ENCODE results near the gene CDK11B.
"Not testable (repeated sequence)": the region's sequence is repeated elsewhere in the genome, so short reads cannot be mapped to it uniquely, and the experiment has no call there.

The CDK11B gene

GRCh38 chr1:1638528-1638927 lies 20.3 kb downstream of the CDK11B start:
- not testable (repeated sequence) for H3K36me3 ChIP-seq (ENCODE audit: insufficient read depth, low read length); H3K9me3 ChIP-seq (ENCODE audit: low read length); H3K4me1 ChIP-seq (ENCODE audit: insufficient read depth, low read length)

GRCh38 chr1:1637479-1637875 lies 21.3 kb downstream of the CDK11B start:
- H3K36me3 ChIP-seq (ENCODE audit: insufficient read depth, low read length); H3K27ac ChIP-seq (ENCODE audit: low read depth, low read length); H3K9me3 ChIP-seq (ENCODE audit: low read length); H3K27me3 ChIP-seq (ENCODE audit: control insufficient read depth in 1 of 2, insufficient read depth in 2 of 2, low read length in 2 of 2); H3K4me3 ChIP-seq (ENCODE audit: low read depth in 1 of 2, low read length in 2 of 2); H3K9ac ChIP-seq (ENCODE audit: low read length); H3K4me1 ChIP-seq (ENCODE audit: insufficient read depth, low read length): not testable (repeated sequence)

More at GRCh38 chr1:1638528-1638927, 20.3 kb downstream of the CDK11B start:
- not testable (repeated sequence) for H3K9ac ChIP-seq (ENCODE audit: low read length); H3K27me3 ChIP-seq (ENCODE audit: control insufficient read depth in 1 of 2, insufficient read depth in 2 of 2, low read length in 2 of 2); H3K4me3 ChIP-seq (ENCODE audit: low read depth in 1 of 2, low read length in 2 of 2); H3K27ac ChIP-seq (ENCODE audit: low read depth, low read length)

- H3K36me3 ChIP-seq (ENCODE audit: insufficient read depth, low read length) = not testable (repeated sequence)
Observed at GRCh38 chr1:1636621-1637478, 22.0 kb downstream of the CDK11B start.

GRCh38 chr1:1634613-1635012 lies 24.2 kb downstream of the CDK11B start:
- H3K9me3 ChIP-seq (ENCODE audit: low read length); H3K36me3 ChIP-seq (ENCODE audit: insufficient read depth, low read length); H3K4me3 ChIP-seq (ENCODE audit: low read depth in 1 of 2, low read length in 2 of 2); H3K27ac ChIP-seq (ENCODE audit: low read depth, low read length); H3K4me1 ChIP-seq (ENCODE audit: insufficient read depth, low read length); H3K9ac ChIP-seq (ENCODE audit: low read length): not testable (repeated sequence)
- H3K27me3 ChIP-seq (ENCODE audit: control insufficient read depth in 1 of 2, insufficient read depth in 2 of 2, low read length in 2 of 2) = peaks cover 0 to 23% of the 10 kb centered on the region in 2 donors

More at GRCh38 chr1:1636621-1637478, 22.0 kb downstream of the CDK11B start:
- not testable (repeated sequence) for H3K9me3 ChIP-seq (ENCODE audit: low read length); H3K4me3 ChIP-seq (ENCODE audit: low read depth in 1 of 2, low read length in 2 of 2); H3K9ac ChIP-seq (ENCODE audit: low read length); H3K27ac ChIP-seq (ENCODE audit: low read depth, low read length); H3K27me3 ChIP-seq (ENCODE audit: control insufficient read depth in 1 of 2, insufficient read depth in 2 of 2, low read length in 2 of 2); H3K4me1 ChIP-seq (ENCODE audit: insufficient read depth, low read length)

- H3K9me3 ChIP-seq (ENCODE audit: low read length); H3K27ac ChIP-seq (ENCODE audit: low read depth, low read length); H3K9ac ChIP-seq (ENCODE audit: low read length); H3K36me3 ChIP-seq (ENCODE audit: insufficient read depth, low read length); H3K4me3 ChIP-seq (ENCODE audit: low read depth in 1 of 2, low read length in 2 of 2); H3K4me1 ChIP-seq (ENCODE audit: insufficient read depth, low read length): not testable (repeated sequence)
- H3K27me3 ChIP-seq (ENCODE audit: control insufficient read depth in 1 of 2, insufficient read depth in 2 of 2, low read length in 2 of 2) = peaks cover 0 to 29% of the 10 kb centered on the region in 2 donors
Observed at GRCh38 chr1:1633409-1633808, 25.4 kb downstream of the CDK11B start.

GRCh38 chr1:1631782-1632420 lies 26.9 kb downstream of the CDK11B start, which contains the start of gene MMP23B:
MMP23B (plus strand) TSS chr1:1632173; CDS start chr1:1632219, 46 bp downstream.
- Histone ChIP-seq H3K27ac (ENCODE audit: low read depth, low read length) (no peak within 1 kb of the TSS), H3K9me3 (ENCODE audit: low read length) (no peaks in the 10 kb centered on the region), H3K9ac (ENCODE audit: low read length) (no peak within 1 kb of the TSS), H3K36me3 (ENCODE audit: insufficient read depth, low read length) (no peaks in the 10 kb centered on the region), H3K27me3 (ENCODE audit: control insufficient read depth in 1 of 2, insufficient read depth in 2 of 2, low read length in 2 of 2) (peaks cover 0 to 31% of the 10 kb centered on the region in 2 donors), H3K4me1 (ENCODE audit: insufficient read depth, low read length) (no peaks in the 10 kb centered on the region), H3K4me3 (ENCODE audit: low read depth in 1 of 2, low read length in 2 of 2) (no peak within 1 kb of the TSS)

- H3K9ac ChIP-seq (ENCODE audit: low read length) = no peak overlapping the region
- no peaks in the 10 kb centered on the region for H3K9me3 ChIP-seq (ENCODE audit: low read length)
- no peaks in the 10 kb centered on the region for H3K36me3 ChIP-seq (ENCODE audit: insufficient read depth, low read length)
- H3K4me1 ChIP-seq (ENCODE audit: insufficient read depth, low read length) = no peaks in the 10 kb centered on the region
- no peak overlapping the region for H3K27ac ChIP-seq (ENCODE audit: low read depth, low read length)
- H3K4me3 ChIP-seq (ENCODE audit: low read depth in 1 of 2, low read length in 2 of 2) = no peak overlapping the region
- H3K27me3 ChIP-seq (ENCODE audit: control insufficient read depth in 1 of 2, insufficient read depth in 2 of 2, low read length in 2 of 2) = peaks cover 0 to 31% of the 10 kb centered on the region in 2 donors
Observed at GRCh38 chr1:1630965-1631781, 27.6 kb downstream of the CDK11B start.

- Histone ChIP-seq H3K4me1 (ENCODE audit: insufficient read depth, low read length) (no peaks in the 10 kb centered on the region), H3K9me3 (ENCODE audit: low read length) (no peaks in the 10 kb centered on the region), H3K36me3 (ENCODE audit: insufficient read depth, low read length) (no peaks in the 10 kb centered on the region), H3K27me3 (ENCODE audit: control insufficient read depth in 1 of 2, insufficient read depth in 2 of 2, low read length in 2 of 2) (peaks cover 0 to 31% of the 10 kb centered on the region in 2 donors), H3K4me3 (ENCODE audit: low read depth in 1 of 2, low read length in 2 of 2) (no peak overlapping the region), H3K9ac (ENCODE audit: low read length) (no peak overlapping the region), H3K27ac (ENCODE audit: low read depth, low read length) (no peak overlapping the region)
Observed at GRCh38 chr1:1630191-1630964, 28.4 kb downstream of the CDK11B start.

GRCh38 chr1:1629430-1630190 lies 29.2 kb downstream of the CDK11B start:
- H3K36me3 ChIP-seq (ENCODE audit: insufficient read depth, low read length) = no peaks in the 10 kb centered on the region
- H3K27ac ChIP-seq (ENCODE audit: low read depth, low read length) = no peak overlapping the region
- H3K9ac ChIP-seq (ENCODE audit: low read length) = no peak overlapping the region
- H3K9me3 ChIP-seq (ENCODE audit: low read length) = no peaks in the 10 kb centered on the region
- peaks cover 0 to 31% of the 10 kb centered on the region in 2 donors for H3K27me3 ChIP-seq (ENCODE audit: control insufficient read depth in 1 of 2, insufficient read depth in 2 of 2, low read length in 2 of 2)
- no peak overlapping the region for H3K4me3 ChIP-seq (ENCODE audit: low read depth in 1 of 2, low read length in 2 of 2)
- H3K4me1 ChIP-seq (ENCODE audit: insufficient read depth, low read length) = no peaks in the 10 kb centered on the region

- Histone ChIP-seq H3K9me3 (ENCODE audit: low read length) (no peaks in the 10 kb centered on the region), H3K27ac (ENCODE audit: low read depth, low read length) (no peak overlapping the region), H3K27me3 (ENCODE audit: control insufficient read depth in 1 of 2, insufficient read depth in 2 of 2, low read length in 2 of 2) (peaks cover 0 to 31% of the 10 kb centered on the region in 2 donors), H3K4me3 (ENCODE audit: low read depth in 1 of 2, low read length in 2 of 2) (no peak overlapping the region), H3K4me1 (ENCODE audit: insufficient read depth, low read length) (no peaks in the 10 kb centered on the region), H3K9ac (ENCODE audit: low read length) (no peak overlapping the region), H3K36me3 (ENCODE audit: insufficient read depth, low read length) (no peaks in the 10 kb centered on the region)
Observed at GRCh38 chr1:1628754-1629429, 29.9 kb downstream of the CDK11B start.

All from muscle layer of colon (tissue), 2 donors.